ENCODE results near the gene SLC41A3. TPM values are rescaled to one million over a fixed set of nuclear protein-coding genes. Genes with fewer than 3 reads are reported as not detected.

Gene SLC41A3
- total and polyA plus RNA-seq, 2 donors (not counting 1 experiment from before 2014, with no cell fraction given) = 49.4 to 52.8 TPM

- Histone ChIP-seq H3K36me3 (ENCODE audit: control insufficient read depth, insufficient read depth, low read length) (no peaks in the 10 kb centered on the region), H3K4me1 (ENCODE audit: control insufficient read depth, extremely low read depth, insufficient read depth, low read length) (no peaks in the 10 kb centered on the region), H3K4me2 (ENCODE audit: extremely low read depth, insufficient read depth, low read length) (no peak overlapping the region), H3K27me3 (ENCODE audit: control insufficient read depth, insufficient read depth, low read length) (peaks cover 4% of the 10 kb centered on the region), H2AFZ (ENCODE audit: low read length) (no peak overlapping the region), H4K20me1 (ENCODE audit: control insufficient read depth, extremely low read depth, insufficient read depth, low read length) (no peaks in the 10 kb centered on the region), H3K79me2 (ENCODE audit: control insufficient read depth, insufficient read depth, low read length) (no peaks in the 10 kb centered on the region), H3K27ac (ENCODE audit: insufficient read depth, low read length) (no peak overlapping the region), H3K9me3 (ENCODE audit: control insufficient read depth, insufficient read depth, low read depth, low read length) (no peaks in the 10 kb centered on the region), H3K4me3 (replicated peaks in 1 of 4; ENCODE audit: control extremely low read depth in 1 of 4, insufficient read depth in 1 of 4, low read depth in 3 of 4, low read length in 4 of 4) (no peak overlapping the region), H3K9ac (ENCODE audit: insufficient read depth, low read length) (no peak overlapping the region)
- TF ChIP-seq, protein P1, sequence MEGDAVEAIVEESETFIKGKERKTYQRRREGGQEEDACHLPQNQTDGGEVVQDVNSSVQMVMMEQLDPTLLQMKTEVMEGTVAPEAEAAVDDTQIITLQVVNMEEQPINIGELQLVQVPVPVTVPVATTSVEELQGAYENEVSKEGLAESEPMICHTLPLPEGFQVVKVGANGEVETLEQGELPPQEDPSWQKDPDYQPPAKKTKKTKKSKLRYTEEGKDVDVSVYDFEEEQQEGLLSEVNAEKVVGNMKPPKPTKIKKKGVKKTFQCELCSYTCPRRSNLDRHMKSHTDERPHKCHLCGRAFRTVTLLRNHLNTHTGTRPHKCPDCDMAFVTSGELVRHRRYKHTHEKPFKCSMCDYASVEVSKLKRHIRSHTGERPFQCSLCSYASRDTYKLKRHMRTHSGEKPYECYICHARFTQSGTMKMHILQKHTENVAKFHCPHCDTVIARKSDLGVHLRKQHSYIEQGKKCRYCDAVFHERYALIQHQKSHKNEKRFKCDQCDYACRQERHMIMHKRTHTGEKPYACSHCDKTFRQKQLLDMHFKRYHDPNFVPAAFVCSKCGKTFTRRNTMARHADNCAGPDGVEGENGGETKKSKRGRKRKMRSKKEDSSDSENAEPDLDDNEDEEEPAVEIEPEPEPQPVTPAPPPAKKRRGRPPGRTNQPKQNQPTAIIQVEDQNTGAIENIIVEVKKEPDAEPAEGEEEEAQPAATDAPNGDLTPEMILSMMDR (conservative IDR thresholded peaks at IDR 0.05 in 1 of 2, IDR thresholded peaks at IDR 0.05 in 1 of 2; ENCODE audit: low read depth in 1 of 2, low read length in 2 of 2) = no peak
- no peak for TF ChIP-seq EZH2 (IDR thresholded peaks at IDR 0.05; ENCODE audit: low read length, missing control alignments)
- no peak for DNase-seq (ENCODE audit: low read depth in 2 of 2)
Measured at GRCh38 chr3:126117786-126118185, 33.9 kb upstream of the SLC41A3 start.

DNA sequence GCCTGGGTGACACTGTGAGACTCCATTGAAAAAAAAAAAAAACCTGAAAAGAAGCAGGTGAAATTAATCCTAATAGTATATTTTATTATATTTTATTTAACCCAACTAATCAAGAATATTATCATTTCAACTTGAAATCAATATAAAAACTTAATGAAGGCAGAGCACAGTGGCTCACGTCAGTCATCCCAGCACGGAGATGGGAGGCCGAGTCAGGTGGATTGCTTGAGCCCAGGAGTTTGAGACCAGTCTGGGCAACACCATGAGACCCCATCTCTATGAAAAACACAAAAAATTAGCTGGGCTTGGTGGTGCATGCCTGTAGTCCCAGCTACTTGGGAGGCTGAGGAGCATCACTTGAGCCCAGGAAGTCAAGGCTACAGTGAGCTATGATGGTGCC lies 33.3 kb upstream of the SLC41A3 start:
- Histone ChIP-seq H3K4me2 (ENCODE audit: extremely low read depth, insufficient read depth, low read length) (no peak overlapping the region), H3K4me3 (replicated peaks in 1 of 4; ENCODE audit: control extremely low read depth in 1 of 4, insufficient read depth in 1 of 4, low read depth in 3 of 4, low read length in 4 of 4) (no peak overlapping the region), H3K27ac (ENCODE audit: insufficient read depth, low read length) (no peak overlapping the region), H3K4me1 (ENCODE audit: control insufficient read depth, extremely low read depth, insufficient read depth, low read length) (no peaks in the 10 kb centered on the region), H3K9ac (ENCODE audit: insufficient read depth, low read length) (no peak overlapping the region), H2AFZ (ENCODE audit: low read length) (no peak overlapping the region), H4K20me1 (ENCODE audit: control insufficient read depth, extremely low read depth, insufficient read depth, low read length) (no peaks in the 10 kb centered on the region), H3K79me2 (ENCODE audit: control insufficient read depth, insufficient read depth, low read length) (no peaks in the 10 kb centered on the region), H3K9me3 (ENCODE audit: control insufficient read depth, insufficient read depth, low read depth, low read length) (no peaks in the 10 kb centered on the region), H3K27me3 (ENCODE audit: control insufficient read depth, insufficient read depth, low read length) (peaks cover 4% of the 10 kb centered on the region), H3K36me3 (ENCODE audit: control insufficient read depth, insufficient read depth, low read length) (no peaks in the 10 kb centered on the region)
- DNase-seq (ENCODE audit: low read depth in 2 of 2) = no peak
- TF ChIP-seq, protein P1 (conservative IDR thresholded peaks at IDR 0.05 in 1 of 2, IDR thresholded peaks at IDR 0.05 in 1 of 2; ENCODE audit: low read depth in 1 of 2, low read length in 2 of 2) = no peak
- no peak for TF ChIP-seq EZH2 (IDR thresholded peaks at IDR 0.05; ENCODE audit: low read length, missing control alignments)

DNA sequence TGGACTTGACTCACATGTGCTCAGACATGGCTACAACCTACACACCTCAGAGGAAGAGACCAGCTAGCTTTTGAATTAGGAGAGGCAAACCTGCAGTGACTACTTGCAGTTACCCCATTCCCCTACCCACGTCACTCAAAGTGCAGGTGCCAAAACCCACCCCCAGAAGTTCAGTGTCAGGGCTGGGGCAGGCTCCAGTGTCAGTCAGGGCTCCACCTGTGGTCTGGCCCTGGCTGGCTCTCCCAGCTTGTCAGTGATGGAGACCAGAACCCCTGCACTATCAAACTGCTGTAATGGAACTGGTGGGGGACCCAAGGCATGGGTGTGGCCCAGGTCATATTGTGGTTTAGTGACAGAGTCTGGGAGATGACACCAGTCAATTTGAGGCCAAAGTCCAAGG lies 32.6 kb upstream of the SLC41A3 start:
- Histone ChIP-seq H3K4me2 (ENCODE audit: extremely low read depth, insufficient read depth, low read length) (no peak overlapping the region), H3K9me3 (ENCODE audit: control insufficient read depth, insufficient read depth, low read depth, low read length) (no peaks in the 10 kb centered on the region), H3K27ac (ENCODE audit: insufficient read depth, low read length) (no peak overlapping the region), H3K27me3 (ENCODE audit: control insufficient read depth, insufficient read depth, low read length) (peaks cover 4% of the 10 kb centered on the region), H4K20me1 (ENCODE audit: control insufficient read depth, extremely low read depth, insufficient read depth, low read length) (no peaks in the 10 kb centered on the region), H3K4me1 (ENCODE audit: control insufficient read depth, extremely low read depth, insufficient read depth, low read length) (no peaks in the 10 kb centered on the region), H2AFZ (ENCODE audit: low read length) (no peak overlapping the region), H3K4me3 (replicated peaks in 1 of 4; ENCODE audit: control extremely low read depth in 1 of 4, insufficient read depth in 1 of 4, low read depth in 3 of 4, low read length in 4 of 4) (no peak overlapping the region), H3K36me3 (ENCODE audit: control insufficient read depth, insufficient read depth, low read length) (no peaks in the 10 kb centered on the region), H3K9ac (ENCODE audit: insufficient read depth, low read length) (no peak overlapping the region), H3K79me2 (ENCODE audit: control insufficient read depth, insufficient read depth, low read length) (no peaks in the 10 kb centered on the region)
- TF ChIP-seq, protein P1 (conservative IDR thresholded peaks at IDR 0.05 in 1 of 2, IDR thresholded peaks at IDR 0.05 in 1 of 2; ENCODE audit: low read depth in 1 of 2, low read length in 2 of 2) = no peak
- no peak for TF ChIP-seq EZH2 (IDR thresholded peaks at IDR 0.05; ENCODE audit: low read length, missing control alignments)
- DNase-seq (ENCODE audit: low read depth in 2 of 2) = no peak
